Nucleus accumbens (tissue), 56 donors: ENCODE results near the gene LIG3.
"Not testable (repeated sequence)": the region's sequence is repeated elsewhere in the genome, so short reads cannot be mapped to it uniquely, and the experiment has no call there.

Experiments
- DNase-seq, 56 donors: peaks; one replicate each; lab custom pipeline; 2025; lab: John Stamatoyannopoulos, UW

The LIG3 gene

GRCh38 chr17:34998205-34998604 lies 17.9 kb downstream of the LIG3 start:
- DNase-seq: peak in 54 of 56 donors; percentile 6 to 87 (median 61)

GRCh38 chr17:34999456-34999855 lies 19.1 kb downstream of the LIG3 start:
- DNase-seq: no peak

GRCh38 chr17:35000965-35001364 lies 20.7 kb downstream of the LIG3 start:
- DNase-seq: not testable (repeated sequence)

DNA sequence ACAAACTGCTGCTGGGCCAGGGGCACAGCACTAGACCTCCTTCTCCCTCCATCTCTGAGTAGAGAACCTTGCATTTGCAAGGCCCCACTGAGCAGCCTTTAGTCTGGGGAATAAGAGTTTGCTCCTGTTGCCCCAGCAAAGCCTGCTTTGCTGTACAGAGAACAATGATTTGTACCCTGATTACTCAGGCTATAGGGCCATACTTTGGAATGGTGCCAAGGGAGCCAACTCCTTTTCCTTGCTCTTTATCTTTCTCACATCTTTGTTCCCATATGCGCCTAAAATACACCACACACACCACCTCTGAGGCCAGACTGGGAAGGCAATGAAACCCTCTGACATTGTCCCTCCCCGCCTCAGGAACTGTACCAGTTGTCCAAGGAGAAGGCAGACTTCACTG lies 21.2 kb downstream of the LIG3 start:
- no peak for DNase-seq

- no peak for DNase-seq
These were observed 22.7 kb downstream of the LIG3 start for GRCh38 chr17:35002876-35003551.

DNA sequence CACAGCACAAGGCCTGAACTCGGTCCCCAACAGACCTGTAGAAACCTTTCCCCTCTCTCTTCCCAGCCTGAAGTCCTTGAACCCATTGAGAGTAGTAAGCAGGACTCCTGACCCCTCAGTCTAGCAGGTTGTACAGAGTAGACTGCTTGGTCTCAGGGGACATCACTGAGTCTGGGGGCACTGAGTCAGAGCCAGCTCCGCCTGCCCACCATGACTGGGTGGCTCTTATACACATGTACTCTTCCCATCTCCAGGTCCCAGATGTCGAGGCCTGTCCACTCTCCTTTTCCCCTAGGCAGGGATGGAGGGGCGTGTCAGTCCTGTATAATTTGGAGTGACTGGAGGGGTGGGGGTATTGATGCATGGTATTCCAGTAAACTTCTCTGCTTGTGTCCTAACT lies 23.5 kb downstream of the LIG3 start:
- no peak for DNase-seq

DNA sequence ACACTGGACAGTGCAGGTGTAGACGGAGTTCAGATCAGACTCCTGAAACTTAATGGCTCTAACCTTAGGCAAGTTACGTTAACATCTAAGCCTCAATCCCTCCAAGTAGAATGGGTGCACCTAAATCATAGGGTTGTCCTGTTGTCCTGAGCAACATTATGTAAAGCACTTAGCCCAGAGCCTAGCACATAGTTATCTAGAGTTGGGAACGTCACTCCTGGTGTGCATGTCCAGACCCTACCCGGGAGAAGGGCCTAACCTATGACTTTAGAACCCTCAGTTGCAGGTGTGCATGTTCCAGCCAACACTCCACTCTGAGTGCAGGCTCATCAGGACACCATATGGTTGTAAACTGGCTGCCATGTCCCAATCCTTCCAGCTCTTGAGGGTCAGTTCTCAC lies 26.0 kb downstream of the LIG3 start:
- no peak for DNase-seq

- no peak for DNase-seq
These were observed 26.6 kb downstream of the LIG3 start for GRCh38 chr17:35006961-35007360.

- no peak for DNase-seq
These were observed 29.8 kb downstream of the LIG3 start for GRCh38 chr17:35010093-35010492.

DNA sequence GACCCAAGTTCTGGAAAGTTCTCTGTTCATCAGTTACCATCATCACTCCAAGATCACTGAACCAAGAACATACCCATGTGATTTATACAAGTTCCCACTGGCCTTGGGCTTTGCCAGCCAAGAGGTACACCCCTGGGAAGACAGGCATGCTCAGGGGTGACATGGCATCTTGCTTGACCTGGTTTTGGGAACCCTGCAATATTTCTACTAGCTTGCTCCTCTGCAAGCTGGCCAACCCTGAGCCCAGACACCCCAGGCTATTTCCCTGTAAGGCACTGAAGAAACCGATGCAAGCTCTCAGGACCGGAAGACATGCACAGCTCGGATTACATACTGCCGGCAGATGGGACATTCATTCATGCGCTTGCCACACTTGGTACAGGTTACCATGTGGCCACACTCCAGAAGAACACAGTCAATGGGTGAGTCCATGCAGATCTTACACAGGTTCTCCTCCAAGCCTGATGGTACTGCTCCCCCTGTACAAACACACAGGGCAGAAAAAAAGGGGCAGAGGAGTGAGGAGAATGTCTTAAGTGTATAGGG lies 31.4 kb downstream of the LIG3 start:
- no peak for DNase-seq

GRCh38 chr17:35016369-35016768 lies 36.1 kb downstream of the LIG3 start:
- DNase-seq: no peak

DNA sequence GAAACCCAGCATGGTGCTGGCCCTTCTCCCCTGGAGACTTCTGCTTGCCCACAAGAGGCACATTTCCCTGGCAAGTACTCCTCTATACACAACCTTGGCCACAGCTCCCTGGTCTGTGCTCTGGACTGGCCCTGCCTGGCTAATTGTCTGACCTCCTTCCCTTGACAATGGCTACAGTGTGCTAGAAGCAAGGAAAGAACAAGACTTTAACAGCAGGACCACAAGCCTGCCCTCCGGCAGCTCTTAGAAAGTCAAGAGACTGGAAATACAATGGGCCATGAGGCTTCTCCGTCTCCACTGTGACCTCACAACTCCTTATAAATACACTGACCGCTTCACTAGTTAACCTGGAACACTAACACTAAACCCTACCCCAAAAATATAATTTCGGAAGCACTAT lies 36.7 kb downstream of the LIG3 start:
- no peak for DNase-seq

DNA sequence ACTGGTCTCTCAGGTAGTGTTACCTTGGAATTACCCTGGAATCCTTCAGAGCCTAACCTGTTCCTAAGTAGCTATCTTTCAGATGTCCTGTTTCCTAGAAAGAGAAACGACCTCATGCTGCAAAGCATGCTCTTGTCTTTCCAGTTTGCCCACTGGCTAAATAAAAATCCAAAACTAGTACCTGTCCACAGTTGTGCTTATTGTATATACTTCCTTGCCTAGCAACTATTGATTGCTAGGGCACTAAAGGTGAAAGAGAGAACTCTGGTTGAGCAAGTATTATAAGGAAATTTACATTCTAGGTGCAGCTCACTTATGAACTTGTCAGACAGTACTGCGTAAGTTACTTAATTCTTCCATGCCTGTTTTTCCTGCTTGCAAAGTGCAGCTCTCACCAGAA lies 38.5 kb downstream of the LIG3 start:
- no peak for DNase-seq

GRCh38 chr17:35019386-35020179 lies 39.3 kb downstream of the LIG3 start:
- no peak for DNase-seq

GRCh38 chr17:35021520-35022380 lies 41.4 kb downstream of the LIG3 start:
- DNase-seq: no peak

DNA sequence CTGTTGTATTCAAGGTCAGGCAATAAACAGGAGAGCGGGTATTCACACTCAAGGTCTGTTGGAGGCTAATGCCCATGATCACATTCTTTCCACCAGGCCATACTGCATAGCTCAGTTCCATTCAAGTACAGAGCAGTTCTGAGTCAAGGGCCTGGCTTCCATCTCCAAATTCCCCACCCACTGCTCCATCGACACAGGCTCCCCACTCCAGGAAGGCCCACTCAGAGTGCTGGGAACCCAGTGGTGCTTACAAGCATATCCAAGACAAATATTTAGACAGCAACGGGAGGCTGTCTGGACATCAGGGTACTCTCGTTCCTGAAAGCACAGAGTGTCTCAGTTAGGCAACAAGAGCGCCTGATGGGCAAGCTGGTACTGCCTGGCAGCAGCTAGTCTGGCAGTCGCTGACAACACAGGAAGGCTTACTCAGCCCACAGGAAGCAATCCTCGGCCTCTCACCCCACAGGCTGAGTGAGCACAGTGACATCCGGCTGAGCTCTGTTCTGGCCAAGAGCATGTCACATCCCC lies 42.3 kb downstream of the LIG3 start:
- peak in 55 of 56 donors; percentile 8 to 95 (median 85) for DNase-seq

GRCh38 chr17:35023538-35023937 lies 43.2 kb downstream of the LIG3 start:
- peak in 3 of 56 donors; percentile 17 to 36 (median 18) for DNase-seq

DNA sequence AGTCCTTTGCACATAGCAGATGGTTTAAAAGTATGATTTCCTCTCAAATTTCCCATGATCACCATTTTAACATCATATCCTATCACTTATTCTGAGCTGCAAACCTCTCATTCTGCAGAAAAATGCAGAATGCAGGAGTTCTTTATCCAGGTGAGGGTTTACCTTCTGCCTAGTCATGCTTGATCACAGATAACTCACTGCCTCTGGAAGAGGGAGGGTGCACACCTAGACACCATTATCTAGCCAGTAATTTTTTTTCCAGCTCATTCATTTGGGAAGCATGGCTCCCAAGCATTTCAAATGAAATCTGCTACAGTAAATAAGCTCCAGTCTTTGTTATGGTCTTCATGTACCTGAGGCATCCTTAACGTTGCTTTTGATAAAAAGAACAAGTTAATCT lies 45.2 kb downstream of the LIG3 start:
- no peak for DNase-seq

GRCh38 chr17:35028097-35028496 lies 47.8 kb downstream of the LIG3 start:
- not testable (repeated sequence) for DNase-seq

GRCh38 chr17:35028531-35029262 lies 48.4 kb downstream of the LIG3 start:
- DNase-seq: no peak
